ENCODE results near the gene PRKCB. TPM values are rescaled to one million over a fixed set of nuclear protein-coding genes. Genes with fewer than 3 reads are reported as not detected.

Gene PRKCB
- total and polyA plus RNA-seq, 4 donors, result 1.6 to 9.4 (median 4.0) TPM

DNA sequence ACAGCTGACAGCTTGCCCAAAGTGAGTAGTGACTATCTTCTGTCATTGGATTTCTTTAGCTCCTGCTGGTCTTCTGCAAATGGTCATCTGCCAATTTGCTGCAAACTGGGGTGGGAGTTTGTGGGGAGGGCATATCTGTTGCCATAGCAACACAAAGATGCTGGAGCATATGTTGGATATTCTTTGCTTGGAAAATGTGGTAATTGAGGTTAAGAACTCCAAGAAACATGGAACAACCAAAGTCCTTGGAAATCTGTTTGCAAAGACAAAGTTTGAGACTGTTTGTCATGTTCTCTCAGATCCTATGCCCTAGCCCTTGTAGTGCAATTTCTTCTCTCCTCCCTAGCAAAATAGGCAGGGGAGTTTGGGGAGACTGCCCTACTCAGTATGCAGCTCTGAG lies 155.3 kb downstream of the PRKCB start:
- Histone ChIP-seq H3K9ac (ENCODE audit: low read depth in 1 of 2, low read length in 2 of 2) (no peak overlapping the region), H3K9me3 (ENCODE audit: control insufficient read depth in 4 of 4, low read length in 3 of 4) (no peaks in the 10 kb centered on the region), H3K27ac (ENCODE audit: low read depth in 1 of 2, low read length in 2 of 2) (no peak overlapping the region), H3K4me1 (ENCODE audit: control insufficient read depth in 4 of 4, insufficient read depth in 4 of 4, low read length in 3 of 4) (no peaks in the 10 kb centered on the region), H3K36me3 (ENCODE audit: control insufficient read depth in 4 of 4, insufficient read depth in 3 of 4, low read depth in 1 of 4, low read length in 3 of 4) (no peaks in the 10 kb centered on the region), H3K27me3 (ENCODE audit: control insufficient read depth in 4 of 4, insufficient read depth in 4 of 4, low read length in 3 of 4) (peaks cover 0 to 4% (median 0%) of the 10 kb centered on the region in 4 donors), H3K4me3 (ENCODE audit: low read depth in 1 of 3, low read length in 3 of 3) (no peak overlapping the region)
- TF ChIP-seq HNF4G (IDR thresholded peaks at IDR 0.05), result no peak
- TF ChIP-seq JUND (IDR thresholded peaks at IDR 0.05), result no peak
- TF ChIP-seq EGR1 (IDR thresholded peaks at IDR 0.05; ENCODE audit: low read depth in 2 of 2), result no peak
- TF ChIP-seq, protein P1, sequence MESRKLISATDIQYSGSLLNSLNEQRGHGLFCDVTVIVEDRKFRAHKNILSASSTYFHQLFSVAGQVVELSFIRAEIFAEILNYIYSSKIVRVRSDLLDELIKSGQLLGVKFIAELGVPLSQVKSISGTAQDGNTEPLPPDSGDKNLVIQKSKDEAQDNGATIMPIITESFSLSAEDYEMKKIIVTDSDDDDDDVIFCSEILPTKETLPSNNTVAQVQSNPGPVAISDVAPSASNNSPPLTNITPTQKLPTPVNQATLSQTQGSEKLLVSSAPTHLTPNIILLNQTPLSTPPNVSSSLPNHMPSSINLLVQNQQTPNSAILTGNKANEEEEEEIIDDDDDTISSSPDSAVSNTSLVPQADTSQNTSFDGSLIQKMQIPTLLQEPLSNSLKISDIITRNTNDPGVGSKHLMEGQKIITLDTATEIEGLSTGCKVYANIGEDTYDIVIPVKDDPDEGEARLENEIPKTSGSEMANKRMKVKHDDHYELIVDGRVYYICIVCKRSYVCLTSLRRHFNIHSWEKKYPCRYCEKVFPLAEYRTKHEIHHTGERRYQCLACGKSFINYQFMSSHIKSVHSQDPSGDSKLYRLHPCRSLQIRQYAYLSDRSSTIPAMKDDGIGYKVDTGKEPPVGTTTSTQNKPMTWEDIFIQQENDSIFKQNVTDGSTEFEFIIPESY (IDR thresholded peaks at IDR 0.05), result no peak
- TF ChIP-seq CTCF (IDR thresholded peaks at IDR 0.05; ENCODE audit: low read depth, low read length, missing input control), result no peak
- TF ChIP-seq, protein P2, sequence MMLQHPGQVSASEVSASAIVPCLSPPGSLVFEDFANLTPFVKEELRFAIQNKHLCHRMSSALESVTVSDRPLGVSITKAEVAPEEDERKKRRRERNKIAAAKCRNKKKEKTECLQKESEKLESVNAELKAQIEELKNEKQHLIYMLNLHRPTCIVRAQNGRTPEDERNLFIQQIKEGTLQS (IDR thresholded peaks at IDR 0.05), result no peak
- TF ChIP-seq SP1 (IDR thresholded peaks at IDR 0.05), result no peak
- TF ChIP-seq REST (IDR thresholded peaks at IDR 0.05), result no peak
- TF ChIP-seq MAX (IDR thresholded peaks at IDR 0.05), result no peak
- no peak for TF ChIP-seq RAD21 (IDR thresholded peaks at IDR 0.05)
- no peak for TF ChIP-seq NR2F2 (IDR thresholded peaks at IDR 0.05)
- TF ChIP-seq GABPA (IDR thresholded peaks at IDR 0.05 in 1 of 2, conservative IDR thresholded peaks at IDR 0.05 in 1 of 2), result no peak
- no peak for TF ChIP-seq RXRA (IDR thresholded peaks at IDR 0.05)
- no peak for TF ChIP-seq YY1 (IDR thresholded peaks at IDR 0.05)
- no peak for TF ChIP-seq HNF4A (conservative IDR thresholded peaks at IDR 0.05)
- TF ChIP-seq FOXA1 (IDR thresholded peaks at IDR 0.05), result no peak
- DNase-seq (ENCODE audit: low spot score), result no peak

GRCh38 chr16:23994615-23995014 lies 158.8 kb downstream of the PRKCB start:
- H3K36me3 ChIP-seq (ENCODE audit: control insufficient read depth in 4 of 4, insufficient read depth in 3 of 4, low read depth in 1 of 4, low read length in 3 of 4), result no peaks in the 10 kb centered on the region
- H3K27ac ChIP-seq (ENCODE audit: low read depth in 1 of 2, low read length in 2 of 2), result no peak overlapping the region
- H3K4me3 ChIP-seq (ENCODE audit: low read depth in 1 of 3, low read length in 3 of 3), result no peak overlapping the region
- H3K9me3 ChIP-seq (ENCODE audit: control insufficient read depth in 4 of 4, low read length in 3 of 4), result no peaks in the 10 kb centered on the region
- no peaks in the 10 kb centered on the region for H3K4me1 ChIP-seq (ENCODE audit: control insufficient read depth in 4 of 4, insufficient read depth in 4 of 4, low read length in 3 of 4)
- 68% methylated on average over 1 of the region's 1 CpG for WGBS
- no peak for TF ChIP-seq YY1 (IDR thresholded peaks at IDR 0.05)
- TF ChIP-seq RAD21 (IDR thresholded peaks at IDR 0.05), result no peak
- no peak for TF ChIP-seq FOXA2 (IDR thresholded peaks at IDR 0.05)
- no peak for TF ChIP-seq MAX (IDR thresholded peaks at IDR 0.05)
- no peak for TF ChIP-seq JUND (IDR thresholded peaks at IDR 0.05)
- no peak for TF ChIP-seq EGR1 (IDR thresholded peaks at IDR 0.05; ENCODE audit: low read depth in 2 of 2)
- no peak for TF ChIP-seq NR2F2 (IDR thresholded peaks at IDR 0.05)
- no peak for TF ChIP-seq HNF4A (conservative IDR thresholded peaks at IDR 0.05)
- no peak overlapping the region for H3K9ac ChIP-seq (ENCODE audit: low read depth in 1 of 2, low read length in 2 of 2)
- no peak for DNase-seq (ENCODE audit: low spot score)
- no peaks in the 10 kb centered on the region for H3K27me3 ChIP-seq (ENCODE audit: control insufficient read depth in 4 of 4, insufficient read depth in 4 of 4, low read length in 3 of 4)
